NCI-H1694 (cell line): ENCODE data around the gene SLC9A1.
"Not testable (repeated sequence)": the region's sequence is repeated elsewhere in the genome, so short reads cannot be mapped to it uniquely, and the experiment has no call there.

Experiments used
- DNase-seq: peaks from one replicate; lab custom pipeline; 2025; lab: John Stamatoyannopoulos, UW

SLC9A1 gene

GRCh38 chr1:27132624-27133023, 22.3 kb downstream of the SLC9A1 start:
- no peak for DNase-seq

DNA sequence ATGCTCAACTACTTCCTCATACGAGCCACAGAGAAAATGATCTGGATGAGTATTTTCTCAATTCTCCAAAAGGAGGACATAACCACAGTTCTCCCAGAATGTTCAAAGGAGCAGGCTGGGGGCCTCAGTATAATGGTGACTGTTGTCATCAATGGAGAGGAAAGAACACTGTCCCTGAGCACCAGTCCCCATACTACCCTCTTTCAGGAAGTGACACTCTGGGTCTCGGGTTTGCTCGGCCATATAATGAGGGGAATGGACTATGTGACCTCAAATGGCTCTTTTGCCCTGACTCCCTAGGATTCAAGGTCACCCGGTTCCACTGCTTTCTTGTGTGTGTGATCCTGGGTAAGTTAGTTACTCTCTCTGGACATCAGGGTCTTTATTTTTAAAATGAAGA, 22.8 kb downstream of the SLC9A1 start:
- DNase-seq, result no peak

DNA sequence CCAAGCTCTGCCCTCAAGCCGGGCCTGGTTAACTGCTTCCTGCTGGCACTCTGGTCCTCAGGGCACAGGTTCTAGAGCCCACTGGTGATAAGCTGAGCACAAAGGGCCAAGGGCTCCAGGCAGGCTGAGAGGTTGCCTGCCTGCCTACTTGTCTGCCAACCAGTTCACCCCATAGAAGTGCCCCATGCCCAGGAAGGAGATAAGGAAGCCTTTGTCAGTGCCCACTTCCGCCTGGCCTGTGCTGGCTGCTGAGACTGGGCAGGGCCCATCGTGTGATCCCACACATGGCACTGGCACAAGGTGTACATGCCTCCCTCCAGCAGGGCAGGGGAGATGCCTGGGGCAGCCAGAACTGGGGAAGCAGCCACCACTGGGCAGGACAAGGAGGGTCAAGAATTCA, 24.1 kb downstream of the SLC9A1 start:
- no peak for DNase-seq

- DNase-seq, result no peak
Observed at GRCh38 chr1:27129225-27129624, 25.7 kb downstream of the SLC9A1 start.

DNA sequence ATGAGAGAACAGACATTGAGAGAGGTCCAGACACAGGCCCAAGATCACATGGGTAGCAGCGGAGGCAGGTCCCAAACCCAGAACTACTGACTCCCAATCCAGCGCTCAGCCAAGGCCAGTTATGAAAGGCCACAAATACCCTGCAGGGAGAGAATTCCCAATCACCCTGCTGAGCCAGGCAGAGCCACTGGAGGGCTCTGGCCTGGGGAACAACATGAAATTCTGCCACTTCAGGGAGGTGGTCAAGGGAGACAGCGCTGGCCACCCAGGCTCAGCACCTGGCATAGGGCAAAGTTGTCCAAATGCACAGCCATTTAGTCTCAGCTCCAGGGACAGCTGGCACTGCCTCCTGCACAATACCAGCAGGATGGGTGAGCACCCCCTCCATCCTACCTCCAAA, 27.5 kb downstream of the SLC9A1 start:
- DNase-seq, result no peak

DNA sequence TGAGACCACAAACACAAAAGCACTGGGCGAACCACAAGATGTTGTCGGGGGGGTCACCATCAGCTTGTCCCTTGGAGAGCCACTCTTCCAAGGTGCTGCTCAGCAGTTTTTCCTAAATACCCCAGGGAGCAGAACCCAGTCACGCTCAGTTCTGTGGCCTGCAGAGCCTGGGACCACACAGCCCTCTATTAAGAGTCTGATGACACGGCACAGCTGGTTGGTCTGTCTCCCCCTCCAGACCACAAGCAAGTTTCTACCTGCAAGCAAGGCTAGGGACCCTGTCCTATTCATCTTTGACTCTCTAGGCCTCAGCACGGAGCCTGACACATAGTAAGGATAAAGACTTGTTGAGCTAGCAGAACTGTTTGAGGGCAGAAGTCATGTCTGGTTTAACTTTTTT, 28.5 kb downstream of the SLC9A1 start:
- DNase-seq, result no peak

DNA sequence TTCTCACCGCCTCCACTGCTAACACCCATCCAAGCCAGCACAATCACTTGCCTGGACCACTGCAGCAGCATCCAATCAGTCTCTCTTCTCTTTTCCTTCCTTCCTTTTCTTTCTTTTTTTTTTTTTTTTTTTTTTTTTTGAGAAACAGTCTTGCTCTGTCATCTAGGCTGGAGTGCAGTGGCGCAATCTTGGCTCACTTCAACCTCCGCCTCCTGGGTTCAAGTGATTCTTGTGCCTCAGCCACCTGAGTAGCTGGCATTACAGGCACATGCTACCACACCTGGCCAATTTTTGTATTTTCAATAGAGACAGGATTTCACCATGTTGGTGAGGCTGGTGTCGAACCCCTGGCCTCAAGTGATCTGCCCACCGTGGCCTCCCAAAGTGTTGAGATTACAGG, 29.8 kb downstream of the SLC9A1 start:
- not testable (repeated sequence) for DNase-seq

DNA sequence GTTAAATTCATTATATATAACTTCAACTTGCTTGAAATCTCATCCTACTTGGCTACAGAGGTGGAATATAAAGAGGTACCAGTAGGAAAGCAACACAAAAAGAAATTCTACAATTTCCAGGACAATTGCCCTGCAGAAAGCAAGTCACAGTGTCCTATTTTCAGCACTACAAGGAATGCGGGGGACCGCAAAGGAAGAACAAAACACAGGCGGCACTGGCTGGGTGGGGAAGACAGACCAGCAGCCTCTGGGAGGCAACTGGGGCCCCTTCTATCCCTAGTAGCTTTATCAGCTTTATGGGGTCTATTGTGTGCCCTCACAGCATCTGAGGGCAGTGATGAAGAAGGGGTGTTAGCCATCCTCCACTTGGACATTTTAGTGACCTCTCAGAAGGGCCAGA, 30.5 kb downstream of the SLC9A1 start:
- no peak for DNase-seq

GRCh38 chr1:27122652-27123051, 32.3 kb downstream of the SLC9A1 start:
- no peak for DNase-seq

DNA sequence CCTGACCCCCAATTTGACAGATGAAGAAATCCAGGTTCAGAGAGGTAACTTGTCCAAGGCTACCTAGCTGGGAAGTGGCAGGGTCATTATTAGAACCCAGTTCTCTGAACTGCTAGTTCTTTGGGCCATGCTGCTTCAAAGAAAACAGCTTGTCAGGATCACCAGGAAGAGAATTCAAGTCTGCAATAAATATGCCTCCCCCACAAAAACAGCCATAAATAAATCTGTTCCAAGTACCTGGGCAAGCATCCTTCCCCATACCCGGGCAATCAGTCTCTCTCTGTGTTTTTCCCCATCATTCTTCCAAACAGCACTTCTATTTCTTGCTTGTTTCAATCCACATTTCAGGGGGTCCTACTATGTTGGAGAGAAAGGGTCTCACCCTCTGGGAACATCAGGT, 34.1 kb downstream of the SLC9A1 start:
- DNase-seq, result no peak

DNA sequence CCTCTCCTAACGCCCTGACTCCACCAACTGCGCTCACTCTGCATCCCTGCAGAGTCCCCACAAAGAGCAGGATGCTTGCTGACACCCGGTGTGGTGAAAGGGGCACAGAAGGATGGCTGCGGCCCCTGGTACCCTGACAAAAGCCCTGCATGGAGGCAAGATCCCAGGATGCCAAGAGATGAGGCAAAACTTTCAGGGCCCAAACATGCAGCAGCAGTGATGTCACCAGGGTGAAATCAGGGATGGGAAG, 36.6 kb downstream of the SLC9A1 start:
- no peak for DNase-seq

GRCh38 chr1:27117733-27118439, 37.0 kb downstream of the SLC9A1 start:
- DNase-seq, result no peak

- DNase-seq, result no peak
Observed at GRCh38 chr1:27116697-27117096, 38.2 kb downstream of the SLC9A1 start.

DNA sequence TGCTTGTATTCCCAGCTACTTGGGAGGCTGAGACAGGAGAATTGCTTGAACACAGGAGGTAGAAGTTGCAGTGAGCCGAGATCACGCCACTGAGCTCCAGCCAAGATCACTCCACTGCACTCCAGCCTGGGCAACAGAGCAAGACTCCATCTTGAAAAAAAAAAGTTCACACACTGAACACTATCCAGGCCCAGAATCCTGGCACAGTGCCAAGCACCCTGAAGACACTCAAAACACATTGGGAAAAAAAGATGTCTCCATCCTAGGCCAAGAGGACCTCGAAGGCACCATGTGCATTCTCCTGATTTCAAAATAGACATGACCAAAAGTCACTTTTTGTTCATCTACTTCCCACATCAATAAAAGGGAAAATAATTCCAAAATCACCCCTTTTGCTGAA, 38.7 kb downstream of the SLC9A1 start:
- DNase-seq, result no peak

DNA sequence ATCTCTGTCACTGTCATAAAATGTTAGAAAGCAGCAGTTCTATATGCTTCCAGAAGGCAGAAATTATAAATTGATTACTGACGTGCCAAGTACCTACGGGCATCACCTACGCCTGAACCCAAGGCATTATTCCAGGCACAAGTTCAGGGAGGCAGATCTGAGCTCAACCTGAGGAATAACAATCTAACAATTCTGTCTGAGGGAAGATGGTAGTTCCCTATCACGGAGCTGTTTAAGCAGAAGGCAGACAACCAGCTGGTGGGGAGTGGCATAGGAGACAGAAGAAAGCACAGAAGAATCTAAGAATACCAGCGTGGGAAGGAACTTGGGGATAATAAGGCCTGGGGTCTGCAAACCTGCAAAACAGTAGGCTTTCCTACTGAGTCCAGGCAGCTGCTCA, 40.4 kb downstream of the SLC9A1 start:
- no peak for DNase-seq

DNA sequence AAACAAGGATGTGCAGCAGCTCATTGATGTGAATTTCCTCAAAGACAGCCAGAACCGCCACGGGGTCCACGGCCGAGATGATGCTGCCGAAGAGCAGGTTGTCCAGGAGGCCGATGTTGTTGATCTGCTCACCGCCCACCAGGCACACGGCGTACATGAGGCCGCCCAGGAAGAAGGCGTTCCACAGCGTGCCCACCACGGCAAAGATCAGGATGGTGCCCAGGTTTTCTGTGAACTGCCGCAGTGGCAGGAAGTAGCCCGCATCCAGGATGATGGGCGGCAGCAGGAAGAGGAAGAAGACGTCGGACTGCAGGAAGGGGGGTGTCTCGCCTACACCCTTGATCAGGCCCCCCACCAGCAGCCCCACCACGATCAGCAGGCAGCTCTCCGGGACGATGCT, 41.1 kb downstream of the SLC9A1 start:
- no peak for DNase-seq

GRCh38 chr1:27111626-27112573, 43.0 kb downstream of the SLC9A1 start:
- DNase-seq, result no peak

- DNase-seq, result no peak
Observed at GRCh38 chr1:27109103-27109822, 45.7 kb downstream of the SLC9A1 start.

DNA sequence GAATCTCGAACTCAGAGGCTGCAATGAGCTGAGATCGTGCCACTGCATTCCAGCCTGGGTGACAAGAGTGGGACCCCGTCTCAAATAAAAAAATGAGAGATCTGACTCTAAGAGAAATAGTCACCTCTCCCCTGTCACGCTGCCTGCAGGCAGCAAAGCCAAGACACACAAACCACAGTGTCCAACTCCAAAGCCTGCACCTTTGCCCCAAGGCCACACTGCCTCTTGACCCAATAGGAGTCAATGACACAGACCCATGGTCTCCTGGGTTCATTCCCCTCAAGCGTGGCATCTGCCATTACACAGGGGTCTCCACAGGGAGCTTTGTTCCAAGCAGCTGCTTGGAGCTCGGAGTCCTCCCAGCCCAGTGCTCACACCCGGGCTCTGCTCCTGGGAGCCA, 46.3 kb downstream of the SLC9A1 start:
- DNase-seq, result no peak

- no peak for DNase-seq
Observed at GRCh38 chr1:27106561-27107323, 48.2 kb downstream of the SLC9A1 start.

GRCh38 chr1:27105018-27105417, 49.9 kb downstream of the SLC9A1 start:
- DNase-seq, result no peak

DNA sequence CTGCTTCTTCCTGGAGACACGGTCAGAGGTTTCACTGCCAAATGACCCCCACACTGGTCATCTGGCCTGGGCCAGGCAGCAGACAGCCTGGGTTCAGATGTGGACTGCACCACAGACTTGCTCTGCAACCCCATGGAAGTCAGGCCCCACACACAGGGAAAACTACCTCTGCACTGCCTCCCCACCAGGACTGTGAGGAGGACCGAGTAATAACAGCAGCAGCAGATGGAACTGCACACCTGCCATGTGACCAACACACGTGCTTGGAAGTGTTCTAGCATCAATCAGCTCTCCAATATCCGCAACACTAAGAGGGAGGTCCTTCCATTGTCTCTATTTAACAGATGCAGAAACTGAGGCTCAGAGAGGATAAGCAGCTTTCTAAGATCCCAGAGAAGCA, 51.4 kb downstream of the SLC9A1 start:
- no peak for DNase-seq
